Measurements from ENCODE around the gene PTPRN. TPM values are rescaled to one million over a fixed set of nuclear protein-coding genes. Genes with fewer than 3 reads are reported as not detected.
"Not testable (repeated sequence)": the region's sequence is repeated elsewhere in the genome, so short reads cannot be mapped to it uniquely, and the experiment has no call there.

Gene PTPRN
- total and polyA plus RNA-seq, 9 of the 15 experiments (the other 6 are each of a cell fraction or from before 2014, with no cell fraction given), result 0.15 to 2.4 (median 0.43) TPM; not detected in 1

DNA sequence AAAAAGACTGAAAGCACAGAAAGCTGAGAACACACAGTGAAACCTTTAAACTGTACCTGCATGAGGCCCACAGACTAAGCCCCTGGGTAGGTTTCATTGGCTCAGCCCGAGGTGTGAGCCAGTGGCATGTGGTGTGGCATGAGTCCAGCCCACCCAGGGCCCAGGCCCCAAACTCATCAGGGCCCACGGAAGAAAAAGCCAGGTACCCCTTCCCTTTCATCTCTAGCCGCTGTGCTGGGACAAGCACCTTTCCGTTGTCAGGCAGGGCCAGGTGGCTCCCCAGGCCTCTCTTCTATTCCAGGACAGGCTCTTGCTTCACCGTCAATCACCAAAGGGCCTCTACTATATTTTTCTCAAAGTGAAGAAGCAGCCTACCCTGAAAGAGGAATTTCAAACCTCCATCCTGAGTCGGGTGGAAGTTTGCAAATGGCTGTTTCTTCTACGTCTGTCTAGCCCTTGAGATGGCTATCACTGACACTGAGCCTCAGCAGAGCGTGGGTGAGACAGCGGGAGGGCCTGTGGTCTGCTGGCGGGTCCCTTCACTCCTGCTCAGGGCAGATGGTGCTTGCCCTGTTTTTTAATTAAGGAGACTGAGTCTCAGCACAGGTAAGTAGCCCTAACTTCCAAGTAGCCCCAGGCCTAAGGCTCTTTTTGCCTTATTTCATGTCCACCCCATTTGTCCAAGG is 21.5 kb downstream of the PTPRN start (continued):
- TF ChIP-seq RCOR1 (IDR thresholded peaks at IDR 0.05; ENCODE audit: borderline replicate concordance in 1 of 2, low read depth in 2 of 2, low read length in 2 of 2), result no peak

DNA sequence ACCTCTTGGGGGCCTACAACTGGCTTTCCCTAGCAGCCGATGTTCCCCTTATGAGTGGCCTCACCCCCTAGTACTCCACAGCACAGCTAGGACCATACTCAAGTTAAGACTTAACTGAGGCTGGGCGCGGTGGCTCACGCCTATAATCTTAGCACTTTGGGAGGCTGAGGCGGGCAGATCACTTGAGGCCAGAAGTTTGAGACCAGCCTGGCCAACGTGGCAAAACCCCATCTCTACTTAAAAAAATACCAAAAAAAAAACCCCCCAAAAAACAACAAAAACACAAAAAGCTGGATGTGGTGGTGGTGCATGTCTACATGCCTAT is 22.1 kb downstream of the PTPRN start:
- DNase-seq (ENCODE audit: extremely low read depth in 1 of 4, low spot score in 3 of 4); H3K36me3 ChIP-seq (ENCODE audit: control insufficient read depth, insufficient read depth, low read length); CTCF ChIA-PET (ENCODE audit: low intra/inter-chr PET ratio); H3K79me2 ChIP-seq (ENCODE audit: control insufficient read depth, insufficient read depth, low read length); FAIRE-seq; intact Hi-C loops (cut with micrococcal nuclease); BruUV-seq (replicated peaks); H3K4me2 ChIP-seq (ENCODE audit: insufficient read depth, low read length); H3K4me3 ChIP-seq; H3K9me3 ChIP-seq (replicated peaks; ENCODE audit: control insufficient read depth, insufficient read depth, low read depth, low read length); H3K27me3 ChIP-seq (ENCODE audit: control insufficient read depth in 2 of 2, insufficient read depth in 2 of 2, low read length in 2 of 2); H3K9ac ChIP-seq (ENCODE audit: insufficient read depth in 1 of 2, low read depth in 2 of 2, low read length in 2 of 2); POLR2A ChIA-PET; H3K9me1 ChIP-seq (ENCODE audit: control insufficient read depth, insufficient read depth, low read length); H4K20me1 ChIP-seq (replicated peaks; ENCODE audit: control insufficient read depth, insufficient read depth, low read length); in situ Hi-C loops (cut with MboI): not testable (repeated sequence)
- TF ChIP-seq, protein P1, sequence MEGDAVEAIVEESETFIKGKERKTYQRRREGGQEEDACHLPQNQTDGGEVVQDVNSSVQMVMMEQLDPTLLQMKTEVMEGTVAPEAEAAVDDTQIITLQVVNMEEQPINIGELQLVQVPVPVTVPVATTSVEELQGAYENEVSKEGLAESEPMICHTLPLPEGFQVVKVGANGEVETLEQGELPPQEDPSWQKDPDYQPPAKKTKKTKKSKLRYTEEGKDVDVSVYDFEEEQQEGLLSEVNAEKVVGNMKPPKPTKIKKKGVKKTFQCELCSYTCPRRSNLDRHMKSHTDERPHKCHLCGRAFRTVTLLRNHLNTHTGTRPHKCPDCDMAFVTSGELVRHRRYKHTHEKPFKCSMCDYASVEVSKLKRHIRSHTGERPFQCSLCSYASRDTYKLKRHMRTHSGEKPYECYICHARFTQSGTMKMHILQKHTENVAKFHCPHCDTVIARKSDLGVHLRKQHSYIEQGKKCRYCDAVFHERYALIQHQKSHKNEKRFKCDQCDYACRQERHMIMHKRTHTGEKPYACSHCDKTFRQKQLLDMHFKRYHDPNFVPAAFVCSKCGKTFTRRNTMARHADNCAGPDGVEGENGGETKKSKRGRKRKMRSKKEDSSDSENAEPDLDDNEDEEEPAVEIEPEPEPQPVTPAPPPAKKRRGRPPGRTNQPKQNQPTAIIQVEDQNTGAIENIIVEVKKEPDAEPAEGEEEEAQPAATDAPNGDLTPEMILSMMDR (IDR thresholded peaks at IDR 0.05 in 2 of 3, conservative IDR thresholded peaks at IDR 0.05 in 1 of 3; ENCODE audit: insufficient read depth in 2 of 3, low read depth in 1 of 3, low read length in 3 of 3), result peak in 1 of 3 experiments; percentile 21; a peak in 1 of 6 replicates
- H2AFZ ChIP-seq (ENCODE audit: low read depth, low read length), result peak overlapping the region; percentile 91; the same call in 1 of the 2 replicates
- peaks cover 34 to 67% of the 10 kb centered on the region in 2 experiments for H3K4me1 ChIP-seq (replicated peaks in 1 of 2; ENCODE audit: control insufficient read depth in 2 of 2, insufficient read depth in 2 of 2, low read length in 2 of 2)
- H3K27ac ChIP-seq (ENCODE audit: extremely low read depth, low read depth, low read length), result peak overlapping the region; percentile 19; the same call in 1 of the 3 replicates
- whole genome bisulfite sequencing (ENCODE audit: insufficient coverage, low coverage, missing lambda C conversion rate), result 80% methylated on average over 1 of the region's 6 CpGs
- ATAC-seq, result peak; percentile 18
